Stimulated activated CD4-positive, alpha-beta T cell treated with anti-CD3 and anti-CD28 coated beads, Interleukin-2, amount 100 ng/mL, for 48 hours (primary cell): ENCODE results near the gene MED15.

Experiments used
- DNase-seq, 2 donors: peaks; one replicate each; pipeline ENCODE4 v3.0.0-alpha.2; 2020

MED15 gene

GRCh38 chr22:20573833-20574615, 66.6 kb downstream of the MED15 start:
- DNase-seq, result no peak

- no peak for DNase-seq
Measured at GRCh38 chr22:20574920-20575353, 67.5 kb downstream of the MED15 start.

- DNase-seq, result no peak
Measured at GRCh38 chr22:20575724-20576444, 68.5 kb downstream of the MED15 start.

GRCh38 chr22:20576445-20576816, 69.0 kb downstream of the MED15 start:
- no peak for DNase-seq

GRCh38 chr22:20577045-20577444, 69.6 kb downstream of the MED15 start:
- DNase-seq, result no peak

- DNase-seq, result no peak
Measured at GRCh38 chr22:20577549-20577975, 70.2 kb downstream of the MED15 start.

- no peak for DNase-seq
Measured at GRCh38 chr22:20578192-20578591, 70.8 kb downstream of the MED15 start.

GRCh38 chr22:20578707-20579106, 71.3 kb downstream of the MED15 start:
- DNase-seq, result no peak

- DNase-seq, result no peak
Measured at GRCh38 chr22:20579273-20580120, 72.1 kb downstream of the MED15 start.

- DNase-seq, result no peak
Measured at GRCh38 chr22:20580179-20580578, 72.8 kb downstream of the MED15 start.

GRCh38 chr22:20580611-20581502, 73.4 kb downstream of the MED15 start:
- no peak for DNase-seq

- no peak for DNase-seq
Measured at GRCh38 chr22:20581503-20582170, 74.2 kb downstream of the MED15 start.

- no peak for DNase-seq
Measured at GRCh38 chr22:20582171-20582511, 74.7 kb downstream of the MED15 start.

- DNase-seq, result no peak
Measured at GRCh38 chr22:20582520-20583361, 75.3 kb downstream of the MED15 start.

- no peak for DNase-seq
Measured at GRCh38 chr22:20583471-20583922, 76.1 kb downstream of the MED15 start.

GRCh38 chr22:20584029-20584871, 76.8 kb downstream of the MED15 start:
- no peak for DNase-seq

GRCh38 chr22:20584872-20585638, 77.6 kb downstream of the MED15 start:
- no peak for DNase-seq

GRCh38 chr22:20585639-20586402, 78.4 kb downstream of the MED15 start:
- no peak for DNase-seq
